ENCODE results near the gene BCLAF1. TPM values are rescaled to one million over a fixed set of nuclear protein-coding genes. Genes with fewer than 3 reads are reported as not detected.
"Not testable (repeated sequence)": the region's sequence is repeated elsewhere in the genome, so short reads cannot be mapped to it uniquely, and the experiment has no call there.

Gene BCLAF1
- total RNA-seq, 4 donors from 2014 or later = 73.2 to 119 (median 93.9) TPM

DNA sequence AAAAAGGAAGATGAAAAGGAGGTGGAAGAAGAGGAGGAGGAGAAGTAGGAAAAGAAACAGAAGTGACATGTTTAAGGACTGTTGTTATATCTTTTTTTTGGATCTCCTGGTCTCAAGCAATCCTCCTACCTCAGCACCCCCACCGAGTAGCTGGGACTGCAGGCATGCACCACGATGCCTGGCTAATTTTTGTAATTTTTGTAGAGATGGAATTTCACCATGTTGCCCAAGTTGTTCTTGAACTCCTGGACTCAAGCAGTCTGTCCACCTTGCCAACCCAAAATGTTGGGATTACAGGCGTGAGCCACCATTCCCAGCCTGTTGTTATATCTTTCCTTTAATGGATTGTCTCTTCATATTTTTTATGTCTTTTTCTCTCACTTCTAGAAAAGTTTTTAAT is 19.5 kb upstream of the BCLAF1 start:
- H3K27ac ChIP-seq = no peak overlapping the region
- H3K27me3 ChIP-seq = no peaks in the 10 kb centered on the region
- H3K4me3 ChIP-seq = no peak overlapping the region
- TF ChIP-seq POLR2A (IDR thresholded peaks at IDR 0.05) (no peak), CTCF (IDR thresholded peaks at IDR 0.05) (no peak)
- intact Hi-C loops (cut with DNase I) = no loop called here
- H3K9me3 ChIP-seq = no peaks in the 10 kb centered on the region
- no peak for DNase-seq
- peaks cover 0 to 6% (median 6%) of the 10 kb centered on the region in 3 donors for H3K4me1 ChIP-seq
- H3K36me3 ChIP-seq = no peaks in the 10 kb centered on the region
- 88 to 92% methylated on average over 3 of the region's 3 CpGs for WGBS, 2 donors

GRCh38 chr6:136308469-136308868 is 18.8 kb upstream of the BCLAF1 start:
- H3K4me3 ChIP-seq; H3K27ac ChIP-seq; intact Hi-C loops (cut with DNase I); DNase-seq; H3K27me3 ChIP-seq; H3K9me3 ChIP-seq; H3K36me3 ChIP-seq: not testable (repeated sequence)
- peaks cover 0 to 13% (median 6%) of the 10 kb centered on the region in 3 donors for H3K4me1 ChIP-seq
- 90 to 100% methylated on average over 1 of the region's 1 CpG for WGBS, 2 donors

DNA sequence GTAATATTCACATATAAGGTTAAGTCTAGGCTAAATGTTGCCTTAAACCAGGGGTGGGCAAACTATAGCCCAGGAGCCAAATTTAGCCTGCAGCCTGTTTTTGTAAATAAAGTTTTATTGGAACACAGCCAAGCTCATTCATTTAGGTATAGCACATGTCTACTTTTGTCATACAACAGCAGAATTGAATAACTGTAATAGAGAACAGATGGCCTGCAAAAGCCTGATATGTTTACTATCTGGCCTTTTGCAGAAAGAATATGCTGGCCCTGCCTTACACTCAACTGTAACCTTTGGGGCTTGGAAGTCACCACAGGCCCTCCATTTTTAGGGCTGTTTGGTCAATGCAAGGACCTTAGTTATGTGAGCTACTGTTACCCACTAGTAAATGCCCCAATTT is 17.7 kb upstream of the BCLAF1 start:
- intact Hi-C loops (cut with DNase I) = no loop called here
- no peaks in the 10 kb centered on the region for H3K36me3 ChIP-seq
- H3K27ac ChIP-seq = no peak overlapping the region
- no peaks in the 10 kb centered on the region for H3K9me3 ChIP-seq
- no peak for DNase-seq
- H3K4me3 ChIP-seq = no peak overlapping the region
- TF ChIP-seq CTCF (IDR thresholded peaks at IDR 0.05) = no peak
- no peak for TF ChIP-seq POLR2A (IDR thresholded peaks at IDR 0.05)
- H3K27me3 ChIP-seq = no peaks in the 10 kb centered on the region
- peaks cover 0 to 15% (median 6%) of the 10 kb centered on the region in 3 donors for H3K4me1 ChIP-seq

DNA sequence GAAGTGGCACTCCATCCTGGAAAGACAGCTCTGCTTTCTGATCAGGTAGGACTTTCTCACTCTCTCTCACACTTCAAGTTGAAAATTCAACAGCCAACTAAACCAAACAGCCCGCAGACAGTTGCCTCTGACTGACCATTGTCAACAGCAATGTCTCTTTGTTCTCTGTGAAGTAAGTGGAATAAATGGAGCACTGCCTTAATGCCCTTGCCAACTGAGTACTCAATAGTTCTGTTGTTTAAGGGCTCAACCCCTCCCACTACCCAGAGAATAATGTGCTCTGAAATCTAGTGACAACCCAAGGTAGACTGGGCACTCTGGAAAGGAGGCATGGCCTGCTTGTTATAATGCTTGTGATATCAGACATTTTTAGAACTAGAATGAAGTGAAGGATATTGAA is 16.8 kb upstream of the BCLAF1 start:
- DNase-seq = no peak
- Histone ChIP-seq H3K27ac (no peak overlapping the region), H3K27me3 (no peaks in the 10 kb centered on the region), H3K9me3 (no peaks in the 10 kb centered on the region), H3K4me3 (no peak overlapping the region), H3K4me1 (peaks cover 0 to 15% (median 6%) of the 10 kb centered on the region in 3 donors), H3K36me3 (no peaks in the 10 kb centered on the region)
- WGBS, 2 donors = 80 to 86% methylated on average over 1 of the region's 1 CpG
- TF ChIP-seq POLR2A (IDR thresholded peaks at IDR 0.05) (no peak), CTCF (IDR thresholded peaks at IDR 0.05) (no peak)
- intact Hi-C loops (cut with DNase I) = no loop called here

DNA sequence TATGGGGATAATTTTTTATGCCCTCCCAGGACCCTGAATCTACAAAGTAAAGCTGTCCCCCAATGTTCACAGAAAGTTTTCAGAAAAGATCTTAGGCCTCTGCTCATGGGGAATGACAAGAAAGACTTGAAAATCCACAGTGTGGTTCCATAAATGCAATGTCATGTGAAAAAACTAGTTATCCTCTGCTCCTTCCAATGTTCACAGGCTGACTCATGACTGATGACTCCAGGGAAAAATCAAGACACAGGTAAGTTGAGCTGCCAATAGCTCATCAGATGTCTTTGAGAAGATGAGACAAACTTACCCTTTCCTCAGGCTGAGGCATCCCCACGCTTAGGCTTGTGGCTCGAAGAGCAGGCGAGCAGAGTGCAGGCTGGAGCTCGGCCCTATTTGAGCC is 14.8 kb upstream of the BCLAF1 start:
- DNase-seq = no peak

More for the DNA sequence above, 14.8 kb upstream of the BCLAF1 start:
- Histone ChIP-seq H3K27me3 (no peaks in the 10 kb centered on the region), H3K4me1 (peaks cover 0 to 15% (median 6%) of the 10 kb centered on the region in 3 donors), H3K9me3 (no peaks in the 10 kb centered on the region), H3K4me3 (no peak overlapping the region), H3K36me3 (no peaks in the 10 kb centered on the region), H3K27ac (peak overlapping the region in 2 of 4 donors; percentile 2 to 69)
- TF ChIP-seq CTCF (IDR thresholded peaks at IDR 0.05) = no peak
- no peak for TF ChIP-seq POLR2A (IDR thresholded peaks at IDR 0.05)
- intact Hi-C loops (cut with DNase I) = no loop called here
- 72 to 75% methylated on average over 4 of the region's 4 CpGs for WGBS, 2 donors
